MM.1S (cell line): ENCODE data around the gene CR1L.
"Not testable (repeated sequence)": the region's sequence is repeated elsewhere in the genome, so short reads cannot be mapped to it uniquely, and the experiment has no call there.

Experiments
- DNase-seq: peaks from one replicate; pipeline ENCODE4 v3.0.0-alpha.2; 2015
- H2AFZ ChIP-seq: fragments of 300-600 bp; sonication (generic); 2 replicates; pipeline ENCODE4 v1.6.0; 2016; ENCODE audit warnings: antibody characterized with exemption, low read length
- H3F3A ChIP-seq: fragments of 300-600 bp; sonication (generic); 2 replicates; pipeline ENCODE4 v1.6.1; 2016; ENCODE audit warnings: mild to moderate bottlenecking, antibody characterized with exemption, low read length, moderate library complexity, mixed read lengths; ENCODE audit not compliant: insufficient read depth
- H3K27ac ChIP-seq: fragments of 300-600 bp; sonication (generic); 2 replicates; pipeline ENCODE4 v1.5.1; 2016; ENCODE audit warnings: mild to moderate bottlenecking, low read length
- H3K27me3 ChIP-seq: fragments of 300-600 bp; sonication (generic); replicated peaks from 2 replicates; pipeline ENCODE4 v1.6.0; 2016; ENCODE audit warnings: low read length; ENCODE audit not compliant: insufficient read depth
- H3K36me3 ChIP-seq: fragments of 300-600 bp; sonication (generic); replicated peaks from 2 replicates; pipeline ENCODE4 v1.6.1; 2016; ENCODE audit warnings: mild to moderate bottlenecking, low read length, mixed read lengths; ENCODE audit not compliant: insufficient read depth
- H3K4me1 ChIP-seq: fragments of 300-600 bp; sonication (generic); 2 replicates; pipeline ENCODE4 v1.6.1; 2016; ENCODE audit warnings: low read length, mixed read lengths
- H3K4me2 ChIP-seq: fragments of 300-600 bp; sonication (generic); 2 replicates; pipeline ENCODE4 v1.6.0; 2016; ENCODE audit warnings: low read depth, low read length
- H3K4me3 ChIP-seq: fragments of 300-600 bp; sonication (generic); 2 replicates; pipeline ENCODE4 v1.5.1; 2016; ENCODE audit warnings: low read length, mixed read lengths
- H3K79me2 ChIP-seq: fragments of 300-600 bp; sonication (generic); 2 replicates; pipeline ENCODE4 v1.6.1; 2016; ENCODE audit warnings: mixed run types, low read length, mixed read lengths
- H3K9ac ChIP-seq: fragments of 300-600 bp; sonication (generic); 2 replicates; pipeline ENCODE4 v1.6.1; 2016; ENCODE audit warnings: low read length, mixed read lengths
- H3K9me2 ChIP-seq: fragments of 300-600 bp; sonication (generic); replicated peaks from 2 replicates; pipeline ENCODE4 v1.6.1; 2016; ENCODE audit warnings: mild to moderate bottlenecking, low read length, mixed read lengths; ENCODE audit not compliant: insufficient read depth
- H3K9me3 ChIP-seq: fragments of 300-600 bp; sonication (generic); replicated peaks from 2 replicates; pipeline ENCODE4 v1.6.1; 2016; ENCODE audit warnings: mild to moderate bottlenecking, low read length, mixed read lengths; ENCODE audit not compliant: insufficient read depth
- H4K20me1 ChIP-seq: fragments of 300-600 bp; sonication (generic); 2 replicates; pipeline ENCODE4 v1.6.1; 2016; ENCODE audit warnings: mild to moderate bottlenecking, low read length, moderate library complexity, mixed read lengths; ENCODE audit not compliant: insufficient read depth
- CTCF ChIP-seq: fragments of 300-600 bp; sonication (generic); IDR thresholded peaks from 2 replicates; pipeline ENCODE4 v1.5.1; 2016; ENCODE audit warnings: antibody characterized with exemption, low read length, mixed read lengths

CR1L gene

GRCh38 chr1:207766569-207766968 lies 121.6 kb downstream of the CR1L start:
- Histone ChIP-seq H3K9me3 (no peaks in the 10 kb centered on the region), H3K4me3 (no peak overlapping the region), H3K9ac (no peak overlapping the region), H3K9me2 (no peaks in the 10 kb centered on the region), H2AFZ (no peak overlapping the region), H3K4me1 (no peaks in the 10 kb centered on the region), H4K20me1 (no peaks in the 10 kb centered on the region), H3F3A (no peaks in the 10 kb centered on the region), H3K4me2 (no peak overlapping the region), H3K27me3 (no peaks in the 10 kb centered on the region), H3K36me3 (peaks cover 31% of the 10 kb centered on the region), H3K79me2 (peaks cover 10% of the 10 kb centered on the region), H3K27ac (no peak overlapping the region)
- no peak for DNase-seq
- no peak for TF ChIP-seq CTCF

GRCh38 chr1:207770514-207770913 lies 125.6 kb downstream of the CR1L start:
- H3K36me3 ChIP-seq, H4K20me1 ChIP-seq, H3K9me3 ChIP-seq, H3K27ac ChIP-seq, H2AFZ ChIP-seq, H3K27me3 ChIP-seq, H3K4me3 ChIP-seq, H3K9ac ChIP-seq, DNase-seq, H3K9me2 ChIP-seq, H3K4me2 ChIP-seq, H3K4me1 ChIP-seq, H3F3A ChIP-seq: not testable (repeated sequence)
- H3K79me2 ChIP-seq, result peaks cover 23% of the 10 kb centered on the region
